Stomach (tissue), 9 donors: Measurements from ENCODE around the gene PROB1. TPM values are rescaled to one million over a fixed set of nuclear protein-coding genes. Genes with fewer than 3 reads are reported as not detected.

Source experiments
- DNase-seq, 2 donors: peaks; one replicate each; pipeline versions ENCODE4 v3.0.0 to v3.0.0-alpha.2; 2013 to 2019
- H3K27ac ChIP-seq, 5 donors: fragments of 200-600 bp in 4 of 5; sonication (generic) in 4 of 5; one replicate each; pipeline ENCODE4 v1.5.1; 2013 to 2019; ENCODE audit warnings: mild to moderate bottlenecking in 1 of 5, moderate library complexity in 1 of 5
- H3K27me3 ChIP-seq, 3 donors: fragments of 200-600 bp; sonication (generic); one replicate each; pipeline ENCODE4 v1.5.1; 2017 to 2019; ENCODE audit warnings: mixed run types in 1 of 3
- H3K36me3 ChIP-seq, 4 donors: fragments of 200-600 bp; sonication (generic); 1 replicate in 3 of 4; 2 replicates in 1 of 4; pipeline ENCODE4 v1.5.1; 2016 to 2019
- H3K4me1 ChIP-seq, 4 donors: fragments of 200-600 bp; sonication (generic); one replicate each; pipeline ENCODE4 v1.5.1; 2016 to 2019
- H3K4me3 ChIP-seq, 4 donors: fragments of 200-600 bp; sonication (generic) in 3 of 4; one replicate each; pipeline ENCODE4 v1.5.1; 2016 to 2019; ENCODE audit warnings: mild to moderate bottlenecking in 1 of 4
- H3K9me3 ChIP-seq, 4 donors: fragments of 200-600 bp; sonication (generic); one replicate each; pipeline ENCODE4 v1.5.1; 2016 to 2019
- EP300 ChIP-seq: sonication (generic); formaldehyde crosslinking; IDR thresholded peaks from one replicate; pipeline ENCODE4 v1.6.1; 2017; ENCODE audit warnings: antibody characterized with exemption
- POLR2A ChIP-seq, 4 donors: fragments of 450-650 bp; IDR thresholded peaks; one replicate each; pipeline ENCODE4 v1.6.1; 2016; ENCODE audit warnings: antibody characterized with exemption in 4 of 4, control low read depth in 2 of 4, mild to moderate bottlenecking in 1 of 4, moderate library complexity in 1 of 4
- POLR2AphosphoS5 ChIP-seq, 3 donors: sonication (generic); formaldehyde crosslinking; IDR thresholded peaks; one replicate each; pipeline ENCODE4 v1.6.1; 2016; ENCODE audit warnings: antibody characterized with exemption in 3 of 3
- WGBS, 5 donors: extraction: QIAGEN DNeasy Blood & Tissue Kit in 3 of 5; methylation state at CpG; one replicate each; pipeline versions ENCODE4 v1.1.5 to v1.1.7; 2013 to 2018; 5-methylcytosine and 5-hydroxymethylcytosine counted together
- intact Hi-C: fragments of 100-400 bp; cut with DNase I; formaldehyde crosslinking; loops from one replicate; pipeline ENCODE4 v1.15.1; 2023; ENCODE audit warnings: low total_unique reads
- polyA plus RNA-seq, 3 donors: library from polyadenylated mRNA; stranded (reverse); fragments of 200-250 nt; gene quantifications; one replicate each; pipeline ENCODE4 v1.2.3, GENCODE V29; 2013
- total RNA-seq, 5 donors: library from RNA; depleted of rRNA; stranded (reverse); fragments of >200 nt; gene quantifications; one replicate each; pipeline versions ENCODE4 v1.1.0 to v1.2.3, GENCODE V29; 2014 to 2016
- TF ChIP-seq, protein P1 (sequence below), 7 experiments: fragments of 450-650 bp in 4 of 7; fragments of 200-600 bp in 3 of 7; sonication (generic) in 3 of 7; IDR thresholded peaks; one replicate each; pipeline ENCODE4 v1.5.1; 2016 to 2019; ENCODE audit warnings: antibody characterized with exemption in 7 of 7, control low read depth in 2 of 7, mild to moderate bottlenecking in 1 of 7
- donor health status: healthy with polysubstance abuse.
- donor health status: Bipolar disorder and iron deficiency.
- donor health status: healthy.

Gene PROB1
- total and polyA plus RNA-seq, 8 donors = 0.55 to 0.89 (median 0.73) TPM; not detected in 3

DNA sequence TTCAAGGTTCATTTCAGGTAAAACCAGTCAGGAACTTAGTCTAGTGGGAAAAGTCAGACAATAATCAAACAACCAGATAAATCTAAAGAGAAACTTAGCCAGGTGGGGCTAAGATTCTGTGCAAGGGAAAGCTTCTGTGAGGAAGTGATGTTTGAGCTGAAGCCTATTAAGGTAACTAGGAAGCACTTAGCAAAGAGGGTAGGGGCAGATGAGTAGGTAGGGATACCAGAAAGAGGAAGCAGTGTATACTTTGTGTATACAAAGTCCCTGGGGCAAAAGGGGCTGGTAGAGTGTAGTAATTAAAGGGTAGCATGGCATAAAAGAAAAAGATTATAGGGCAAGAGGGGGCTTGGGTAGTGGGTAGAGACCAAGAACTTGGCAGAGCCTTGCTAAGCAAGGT is 12.6 kb upstream of the PROB1 start:
- Histone ChIP-seq H3K36me3 (peaks cover 0 to 8% (median 3%) of the 10 kb centered on the region in 4 donors), H3K4me3 (no peak overlapping the region), H3K27ac (no peak overlapping the region), H3K4me1 (peaks cover 10 to 31% (median 17%) of the 10 kb centered on the region in 4 donors), H3K9me3 (no peaks in the 10 kb centered on the region), H3K27me3 (no peaks in the 10 kb centered on the region)
- DNase-seq = no peak
- intact Hi-C loops = no loop called here
- TF ChIP-seq POLR2AphosphoS5 (IDR thresholded peaks at IDR 0.05) (no peak), POLR2A (IDR thresholded peaks at IDR 0.05) (no peak), EP300 (no peak)
- TF ChIP-seq, protein P1, sequence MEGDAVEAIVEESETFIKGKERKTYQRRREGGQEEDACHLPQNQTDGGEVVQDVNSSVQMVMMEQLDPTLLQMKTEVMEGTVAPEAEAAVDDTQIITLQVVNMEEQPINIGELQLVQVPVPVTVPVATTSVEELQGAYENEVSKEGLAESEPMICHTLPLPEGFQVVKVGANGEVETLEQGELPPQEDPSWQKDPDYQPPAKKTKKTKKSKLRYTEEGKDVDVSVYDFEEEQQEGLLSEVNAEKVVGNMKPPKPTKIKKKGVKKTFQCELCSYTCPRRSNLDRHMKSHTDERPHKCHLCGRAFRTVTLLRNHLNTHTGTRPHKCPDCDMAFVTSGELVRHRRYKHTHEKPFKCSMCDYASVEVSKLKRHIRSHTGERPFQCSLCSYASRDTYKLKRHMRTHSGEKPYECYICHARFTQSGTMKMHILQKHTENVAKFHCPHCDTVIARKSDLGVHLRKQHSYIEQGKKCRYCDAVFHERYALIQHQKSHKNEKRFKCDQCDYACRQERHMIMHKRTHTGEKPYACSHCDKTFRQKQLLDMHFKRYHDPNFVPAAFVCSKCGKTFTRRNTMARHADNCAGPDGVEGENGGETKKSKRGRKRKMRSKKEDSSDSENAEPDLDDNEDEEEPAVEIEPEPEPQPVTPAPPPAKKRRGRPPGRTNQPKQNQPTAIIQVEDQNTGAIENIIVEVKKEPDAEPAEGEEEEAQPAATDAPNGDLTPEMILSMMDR (IDR thresholded peaks at IDR 0.05) = no peak

DNA sequence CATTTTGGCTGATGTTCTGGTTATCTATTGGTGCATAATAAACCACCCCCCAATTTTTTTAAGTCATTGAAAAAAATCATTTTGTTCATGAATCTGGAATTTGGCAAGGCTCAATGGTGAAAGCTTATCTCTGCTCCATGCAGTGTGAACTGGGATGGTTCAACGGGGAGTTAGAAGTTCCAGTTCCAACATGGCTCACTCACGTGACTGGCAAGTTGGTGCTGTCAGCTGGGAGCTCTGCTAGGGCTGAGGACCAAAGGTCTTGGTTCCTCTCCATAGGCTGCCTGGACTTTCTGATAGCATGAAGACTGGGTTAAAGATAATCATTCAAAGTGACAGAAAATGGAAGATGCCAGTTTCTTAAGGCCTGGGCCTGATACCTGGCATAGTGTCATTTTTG is 12.1 kb upstream of the PROB1 start:
- DNase-seq = no peak
- TF ChIP-seq EP300 (no peak), POLR2AphosphoS5 (IDR thresholded peaks at IDR 0.05) (no peak), POLR2A (IDR thresholded peaks at IDR 0.05) (no peak)
- TF ChIP-seq, protein P1 (IDR thresholded peaks at IDR 0.05) = no peak
- Histone ChIP-seq H3K36me3 (peaks cover 0 to 4% (median 0%) of the 10 kb centered on the region in 4 donors), H3K4me3 (no peak overlapping the region), H3K4me1 (peaks cover 10 to 31% (median 17%) of the 10 kb centered on the region in 4 donors), H3K9me3 (no peaks in the 10 kb centered on the region), H3K27ac (no peak overlapping the region), H3K27me3 (no peaks in the 10 kb centered on the region)
- intact Hi-C loops = no loop called here
- WGBS, 5 donors = 58 to 72% (median 70%) methylated on average over 2 of the region's 2 CpGs

DNA sequence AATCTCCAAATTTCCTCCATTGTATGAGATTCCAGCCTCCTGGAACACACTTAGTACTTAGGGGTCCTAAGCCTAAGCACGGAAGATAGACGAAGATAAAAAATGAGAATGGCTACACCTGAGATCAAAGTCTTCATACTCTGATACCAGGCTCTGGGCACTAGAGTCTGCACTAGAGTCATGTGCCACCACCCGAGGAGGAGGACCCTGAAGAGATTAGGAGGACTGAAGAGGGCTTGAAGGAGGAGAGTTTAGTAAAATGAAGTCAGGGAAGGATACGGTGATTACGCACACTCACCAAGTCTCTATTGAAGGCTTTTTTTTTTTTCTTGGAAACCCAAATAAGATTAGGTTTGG is 9.6 kb upstream of the PROB1 start:
- H3K27ac ChIP-seq = peak overlapping the region; percentile 85 to 93 (median 90)
- peaks cover 10 to 17% (median 15%) of the 10 kb centered on the region in 4 donors for H3K4me1 ChIP-seq
- no peak for TF ChIP-seq EP300
- TF ChIP-seq POLR2A (IDR thresholded peaks at IDR 0.05) = no peak
- no peak for TF ChIP-seq POLR2AphosphoS5 (IDR thresholded peaks at IDR 0.05)
- TF ChIP-seq, protein P1 (IDR thresholded peaks at IDR 0.05) = no peak
- intact Hi-C loops = no loop called here
- peak overlapping the region; percentile 43 to 56 (median 48) for H3K4me3 ChIP-seq
- no peak for DNase-seq
- H3K27me3 ChIP-seq = no peaks in the 10 kb centered on the region
- peaks cover 0 to 3% (median 0%) of the 10 kb centered on the region in 4 donors for H3K36me3 ChIP-seq
- WGBS, 5 donors = 41 to 52% (median 48%) methylated on average over 5 of the region's 5 CpGs
- no peaks in the 10 kb centered on the region for H3K9me3 ChIP-seq

DNA sequence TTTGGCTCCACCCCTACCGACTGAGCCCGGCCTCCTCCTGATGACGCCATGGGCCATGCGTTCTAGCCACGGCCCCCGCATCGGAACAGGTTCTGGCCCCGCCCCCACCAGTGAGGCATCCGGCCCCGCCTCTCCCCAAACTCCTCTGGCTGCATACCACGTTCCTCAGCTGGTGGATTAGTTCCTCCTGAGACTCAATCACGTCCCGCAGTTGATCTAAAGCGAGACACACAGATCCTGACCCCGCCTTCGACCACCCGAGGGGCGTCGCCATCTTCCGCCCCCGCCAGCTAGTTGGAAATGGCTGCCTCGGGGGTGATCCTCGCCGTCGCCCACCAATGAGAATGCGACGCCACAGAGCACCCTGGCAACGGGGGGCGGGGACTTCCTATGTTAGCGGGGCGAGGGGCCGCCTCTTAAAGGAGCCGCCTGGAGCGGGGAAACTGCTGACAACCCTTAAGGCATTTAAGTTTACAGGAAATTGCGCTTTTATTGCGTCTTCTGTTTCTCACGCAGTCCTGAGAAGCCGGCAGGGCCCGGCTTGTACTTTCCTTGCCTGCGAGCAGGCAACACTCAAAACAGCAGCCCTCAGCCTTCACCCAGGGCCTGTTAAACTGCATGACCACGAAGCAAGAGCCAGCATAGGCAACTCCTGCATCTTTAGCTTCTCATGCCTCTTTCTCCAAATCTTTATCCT is 9.0 kb upstream of the PROB1 start, which contains the start of gene SPATA24:
SPATA24 (minus strand) TSS at position 303 of the 697 bp plus-strand sequence; CDS start at position 274, 29 bp downstream.
- Histone ChIP-seq H3K27ac (peak within 1 kb of the TSS; percentile 85 to 93 (median 90)), H3K4me1 (peaks cover 10 to 16% (median 15%) of the 10 kb centered on the region in 4 donors), H3K4me3 (peak within 1 kb of the TSS; percentile 43 to 56 (median 48)), H3K27me3 (no peaks in the 10 kb centered on the region), H3K36me3 (peaks cover 0 to 3% (median 0%) of the 10 kb centered on the region in 4 donors), H3K9me3 (no peaks in the 10 kb centered on the region)
- peak; percentile 97 to 99 for DNase-seq
- WGBS, 5 donors = 0 to 2% (median 0%) methylated on average over 11 to 41 of the region's 41 CpGs
- TF ChIP-seq, protein P1 (IDR thresholded peaks at IDR 0.05) = no peak
- TF ChIP-seq POLR2AphosphoS5 (IDR thresholded peaks at IDR 0.05) = peak; percentile 28 to 82 (median 46)
- intact Hi-C loops = no loop called here
